HL-60 (cell line): Measurements from ENCODE around the gene RETN.
A peak's percentile ranks its signal among the peaks of the same experiment; 100 is the strongest.

Experiments
- POLR2AphosphoS5 ChIP-seq: IDR thresholded peaks from 2 replicates; pipeline ENCODE4 v1.6.1; 2012; ENCODE audit warnings: low read depth
- REST ChIP-seq: IDR thresholded peaks from 2 replicates; pipeline ENCODE4 v1.6.1; 2012; ENCODE audit warnings: low read depth; ENCODE audit not compliant: insufficient replicate concordance
- TF ChIP-seq, protein P1 (sequence below): IDR thresholded peaks from one replicate; pipeline ENCODE4 v1.5.1; 2011; ENCODE audit warnings: low read length, control low read depth, inconsistent platforms; ENCODE audit not compliant: insufficient read depth

GRCh38 chr19:7678971-7679751, 10.3 kb downstream of the RETN start:
- TF ChIP-seq POLR2AphosphoS5: no peak
- TF ChIP-seq, protein P1, sequence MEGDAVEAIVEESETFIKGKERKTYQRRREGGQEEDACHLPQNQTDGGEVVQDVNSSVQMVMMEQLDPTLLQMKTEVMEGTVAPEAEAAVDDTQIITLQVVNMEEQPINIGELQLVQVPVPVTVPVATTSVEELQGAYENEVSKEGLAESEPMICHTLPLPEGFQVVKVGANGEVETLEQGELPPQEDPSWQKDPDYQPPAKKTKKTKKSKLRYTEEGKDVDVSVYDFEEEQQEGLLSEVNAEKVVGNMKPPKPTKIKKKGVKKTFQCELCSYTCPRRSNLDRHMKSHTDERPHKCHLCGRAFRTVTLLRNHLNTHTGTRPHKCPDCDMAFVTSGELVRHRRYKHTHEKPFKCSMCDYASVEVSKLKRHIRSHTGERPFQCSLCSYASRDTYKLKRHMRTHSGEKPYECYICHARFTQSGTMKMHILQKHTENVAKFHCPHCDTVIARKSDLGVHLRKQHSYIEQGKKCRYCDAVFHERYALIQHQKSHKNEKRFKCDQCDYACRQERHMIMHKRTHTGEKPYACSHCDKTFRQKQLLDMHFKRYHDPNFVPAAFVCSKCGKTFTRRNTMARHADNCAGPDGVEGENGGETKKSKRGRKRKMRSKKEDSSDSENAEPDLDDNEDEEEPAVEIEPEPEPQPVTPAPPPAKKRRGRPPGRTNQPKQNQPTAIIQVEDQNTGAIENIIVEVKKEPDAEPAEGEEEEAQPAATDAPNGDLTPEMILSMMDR: peak; percentile 60
- TF ChIP-seq REST: no peak
